GM23338 (cell line): ENCODE data around the gene DNAJB6. TPM values are rescaled to one million over a fixed set of nuclear protein-coding genes. Genes with fewer than 3 reads are reported as not detected.

Experiments used
- ATAC-seq: fragments of 200-7000 bp; cut with Tn5 transposase; 3 replicates; pipeline ENCODE4 v1.9.1; 2020
- DNase-seq: peaks from one replicate; pipeline ENCODE4 v3.0.0-alpha.2; 2015; ENCODE audit warnings: low spot score
- H2AFZ ChIP-seq: fragments of 200-600 bp; sonication (generic); 2 replicates; pipeline ENCODE4 v1.8.0; 2016; ENCODE audit warnings: antibody characterized with exemption, mild to moderate bottlenecking, moderate library complexity
- H3F3A ChIP-seq: fragments of 200-600 bp; sonication (generic); replicated peaks from 2 replicates; pipeline ENCODE4 v1.8.0; 2017; ENCODE audit warnings: antibody characterized with exemption, mixed run types, low read depth
- H3K27ac ChIP-seq: fragments of 200-600 bp; sonication (generic); 2 replicates; pipeline ENCODE4 v1.6.1; 2016; ENCODE audit warnings: low read depth
- H3K27me3 ChIP-seq: fragments of 200-600 bp; sonication (generic); 2 replicates; pipeline ENCODE4 v1.8.0; 2016; ENCODE audit warnings: mild to moderate bottlenecking, mixed run types, moderate library complexity; ENCODE audit not compliant: insufficient read depth
- H3K36me3 ChIP-seq: fragments of 200-600 bp; sonication (generic); 2 replicates; pipeline ENCODE4 v1.8.0; 2016; ENCODE audit warnings: mild to moderate bottlenecking; ENCODE audit not compliant: insufficient read depth
- H3K4me1 ChIP-seq: fragments of 200-600 bp; sonication (generic); 2 replicates; pipeline ENCODE4 v1.8.0; 2016; ENCODE audit warnings: mild to moderate bottlenecking, moderate library complexity; ENCODE audit not compliant: insufficient read depth
- H3K4me2 ChIP-seq: fragments of 200-600 bp; sonication (generic); 2 replicates; pipeline ENCODE4 v1.7.1; 2017; ENCODE audit warnings: mixed run types
- H3K4me3 ChIP-seq: fragments of 200-600 bp; sonication (generic); 2 replicates; pipeline ENCODE4 v1.6.1; 2016; ENCODE audit warnings: mixed run types
- H3K79me2 ChIP-seq: fragments of 200-600 bp; sonication (generic); replicated peaks from 2 replicates; pipeline ENCODE4 v1.8.0; 2017; ENCODE audit warnings: mild to moderate bottlenecking; ENCODE audit not compliant: insufficient read depth
- H3K9me2 ChIP-seq: fragments of 200-600 bp; sonication (generic); 2 replicates; pipeline ENCODE4 v1.8.0; 2017; ENCODE audit not compliant: insufficient read depth
- H4K20me1 ChIP-seq: fragments of 200-600 bp; sonication (generic); replicated peaks from 2 replicates; pipeline ENCODE4 v1.8.0; 2017; ENCODE audit warnings: mild to moderate bottlenecking; ENCODE audit not compliant: insufficient read depth
- H3K27ac Mint-ChIP-seq: 2 replicates; pipeline ENCODE4 v1.8.0; 2020; ENCODE audit warnings: inconsistent platforms, mild to moderate bottlenecking, moderate library complexity, mixed read lengths
- H3K27me3 Mint-ChIP-seq: 3 replicates; pipeline ENCODE4 v1.8.0; 2022; ENCODE audit warnings: low read depth, mild to moderate bottlenecking, moderate library complexity, mixed read lengths, inconsistent platforms; ENCODE audit not compliant: insufficient read depth, poor library complexity
- H3K36me3 Mint-ChIP-seq: 3 replicates; pipeline ENCODE4 v1.8.0; 2021; ENCODE audit warnings: low read depth, mild to moderate bottlenecking, inconsistent platforms, moderate library complexity, mixed read lengths
- H3K4me1 Mint-ChIP-seq: 3 replicates; pipeline ENCODE4 v1.8.0; 2020; ENCODE audit warnings: mild to moderate bottlenecking, inconsistent platforms, mixed read lengths
- H3K4me3 Mint-ChIP-seq: 3 replicates; pipeline ENCODE4 v1.8.0; 2021; ENCODE audit warnings: moderate library complexity, mild to moderate bottlenecking, inconsistent platforms, mixed read lengths
- H3K9me3 Mint-ChIP-seq: 3 replicates; pipeline ENCODE4 v1.8.0; 2020; ENCODE audit warnings: moderate library complexity, mild to moderate bottlenecking, inconsistent platforms, mixed read lengths
- CREB1 ChIP-seq: fragments of 250-450 bp; sonication (Bioruptor Pico); IDR thresholded peaks from 2 replicates; pipeline ENCODE4 v1.5.0; 2020; ENCODE audit warnings: low read depth, mild to moderate bottlenecking, moderate library complexity
- EZH2 ChIP-seq: fragments of 200-600 bp; sonication (generic); IDR thresholded peaks from one replicate; pipeline ENCODE4 v1.8.0; 2017; ENCODE audit warnings: antibody characterized with exemption, mild to moderate bottlenecking, low read depth; ENCODE audit not compliant: unreplicated experiment
- EZH2phosphoT487 ChIP-seq: fragments of 200-600 bp; sonication (generic); IDR thresholded peaks from one replicate; pipeline ENCODE4 v1.8.1; 2018; ENCODE audit warnings: antibody characterized with exemption; ENCODE audit not compliant: unreplicated experiment
- JUNB ChIP-seq: IDR thresholded peaks from one replicate; pipeline ENCODE4 v1.6.1; 2016; ENCODE audit warnings: antibody characterized with exemption; ENCODE audit not compliant: unreplicated experiment
- NANOG ChIP-seq: IDR thresholded peaks from 2 replicates; pipeline ENCODE4 v1.6.1; 2016; ENCODE audit warnings: antibody characterized with exemption, borderline replicate concordance
- POLR2AphosphoS5 ChIP-seq: IDR thresholded peaks from 2 replicates; pipeline ENCODE4 v1.6.1; 2016; ENCODE audit warnings: antibody characterized with exemption, low read depth
- STAT1 ChIP-seq: IDR thresholded peaks from one replicate; pipeline ENCODE4 v1.6.1; 2016; ENCODE audit warnings: antibody characterized with exemption; ENCODE audit not compliant: unreplicated experiment
- ZNF114 ChIP-seq: fragments of 250-450 bp; sonication (Bioruptor Pico); IDR thresholded peaks from 2 replicates; pipeline ENCODE4 v1.5.0; 2020; ENCODE audit warnings: mild to moderate bottlenecking, moderate library complexity
- ZNF331 ChIP-seq: fragments of 250-450 bp; sonication (Bioruptor Pico); IDR thresholded peaks from 2 replicates; pipeline ENCODE4 v1.5.0; 2020; ENCODE audit warnings: low read depth, mild to moderate bottlenecking, moderate library complexity
- polyA plus RNA-seq: library from polyadenylated mRNA; unstranded; fragments of >200 nt; fragmentation: Nextera tagmentation; extraction: Ambion mirVana; gene quantifications from 2 replicates; pipeline ENCODE4 v1.2.1, GENCODE V29; 2016
- total RNA-seq: library from RNA; depleted of rRNA; stranded (reverse); fragments of >200 nt; shearing (Covaris generic); gene quantifications from 2 replicates; pipeline ENCODE4 v1.2.3, GENCODE V29; 2014
- TF ChIP-seq, protein P1 (sequence below): fragments of 250-450 bp; sonication (Bioruptor Pico); IDR thresholded peaks from 2 replicates; pipeline ENCODE4 v1.5.0; 2020; ENCODE audit warnings: mild to moderate bottlenecking, moderate library complexity
- TF ChIP-seq, protein P2 (sequence below): IDR thresholded peaks from one replicate; pipeline ENCODE4 v1.6.1; 2018; ENCODE audit warnings: antibody characterized with exemption; ENCODE audit not compliant: unreplicated experiment
- TF ChIP-seq, protein P3 (sequence below), 2 experiments: fragments of 200-600 bp in 1 of 2; sonication (generic) in 1 of 2; conservative IDR thresholded peaks; 2 replicates each; pipeline versions ENCODE4 v1.5.1 to v1.6.1; 2016 to 2017; ENCODE audit warnings: antibody characterized with exemption in 2 of 2, low read depth in 2 of 2, mild to moderate bottlenecking in 2 of 2, moderate library complexity in 1 of 2
- TF ChIP-seq, protein P4 (sequence below): IDR thresholded peaks from 2 replicates; pipeline ENCODE4 v1.6.1; 2016; ENCODE audit warnings: antibody characterized with exemption

The DNAJB6 gene
- total and polyA plus RNA-seq, 2 experiments from 2014 or later: 308 to 322 TPM

DNA sequence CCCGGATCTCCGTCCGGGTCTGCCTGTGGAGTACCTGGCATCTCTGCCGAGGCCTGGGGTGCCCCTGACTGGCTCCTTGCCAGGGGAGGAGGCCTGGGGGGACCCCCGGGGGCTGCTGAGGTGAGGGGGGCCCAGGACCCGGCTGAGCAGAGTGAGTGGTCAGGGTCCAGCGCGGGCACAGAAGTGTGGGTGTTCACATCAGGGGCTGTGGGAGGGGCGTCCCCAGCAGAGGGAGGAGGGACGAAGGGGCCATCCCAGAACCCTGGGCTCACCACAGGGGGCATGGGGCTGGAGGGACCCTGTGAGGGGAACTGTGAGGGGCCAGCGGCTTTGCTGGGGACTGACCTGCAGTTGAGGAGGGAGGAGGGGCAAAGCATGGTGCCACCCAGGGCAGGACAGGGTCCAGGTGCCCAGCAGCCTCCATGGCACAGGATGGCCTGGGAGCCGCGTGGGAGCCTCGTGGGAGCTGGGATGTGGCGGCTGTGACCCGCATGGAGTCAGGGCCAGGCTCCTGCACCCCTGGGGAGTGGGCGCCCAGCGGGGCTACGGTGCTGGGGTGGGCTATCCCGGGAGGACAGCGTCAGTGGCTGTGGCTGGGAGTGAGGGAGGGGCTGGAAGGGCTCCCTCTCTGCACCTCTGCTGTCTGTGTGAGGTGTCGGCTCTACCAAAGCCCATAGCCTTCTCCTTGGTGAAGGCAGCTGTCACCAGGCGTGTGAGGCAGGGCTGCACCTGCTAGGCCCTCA, 91.2 kb downstream of the DNAJB6 start:
- Histone ChIP-seq H2AFZ (no peak overlapping the region), H3K79me2 (no peaks in the 10 kb centered on the region), H3K36me3 (no peaks in the 10 kb centered on the region), H3K9me2 (no peaks in the 10 kb centered on the region), H3K4me2 (no peak overlapping the region), H3K27ac (no peak overlapping the region), H3K27me3 (no peaks in the 10 kb centered on the region), H3K4me1 (no peaks in the 10 kb centered on the region), H3K4me3 (no peak overlapping the region), H4K20me1 (no peaks in the 10 kb centered on the region), H3F3A (0 out of 2 replicates have a peak, but pooled peaks cover 2% of the 10 kb centered on the region)
- ATAC-seq (no peak), DNase-seq (no peak)
- Mint-ChIP-seq H3K4me3 (no peak overlapping the region), H3K4me1 (peaks cover 4% of the 10 kb centered on the region; the same call in 2 of the 3 replicates), H3K36me3 (peaks cover 3% of the 10 kb centered on the region; the same call in 2 of the 3 replicates), H3K9me3 (peaks cover 3% of the 10 kb centered on the region), H3K27ac (no peak overlapping the region), H3K27me3 (peaks cover 8% of the 10 kb centered on the region)
- TF ChIP-seq, protein P1, sequence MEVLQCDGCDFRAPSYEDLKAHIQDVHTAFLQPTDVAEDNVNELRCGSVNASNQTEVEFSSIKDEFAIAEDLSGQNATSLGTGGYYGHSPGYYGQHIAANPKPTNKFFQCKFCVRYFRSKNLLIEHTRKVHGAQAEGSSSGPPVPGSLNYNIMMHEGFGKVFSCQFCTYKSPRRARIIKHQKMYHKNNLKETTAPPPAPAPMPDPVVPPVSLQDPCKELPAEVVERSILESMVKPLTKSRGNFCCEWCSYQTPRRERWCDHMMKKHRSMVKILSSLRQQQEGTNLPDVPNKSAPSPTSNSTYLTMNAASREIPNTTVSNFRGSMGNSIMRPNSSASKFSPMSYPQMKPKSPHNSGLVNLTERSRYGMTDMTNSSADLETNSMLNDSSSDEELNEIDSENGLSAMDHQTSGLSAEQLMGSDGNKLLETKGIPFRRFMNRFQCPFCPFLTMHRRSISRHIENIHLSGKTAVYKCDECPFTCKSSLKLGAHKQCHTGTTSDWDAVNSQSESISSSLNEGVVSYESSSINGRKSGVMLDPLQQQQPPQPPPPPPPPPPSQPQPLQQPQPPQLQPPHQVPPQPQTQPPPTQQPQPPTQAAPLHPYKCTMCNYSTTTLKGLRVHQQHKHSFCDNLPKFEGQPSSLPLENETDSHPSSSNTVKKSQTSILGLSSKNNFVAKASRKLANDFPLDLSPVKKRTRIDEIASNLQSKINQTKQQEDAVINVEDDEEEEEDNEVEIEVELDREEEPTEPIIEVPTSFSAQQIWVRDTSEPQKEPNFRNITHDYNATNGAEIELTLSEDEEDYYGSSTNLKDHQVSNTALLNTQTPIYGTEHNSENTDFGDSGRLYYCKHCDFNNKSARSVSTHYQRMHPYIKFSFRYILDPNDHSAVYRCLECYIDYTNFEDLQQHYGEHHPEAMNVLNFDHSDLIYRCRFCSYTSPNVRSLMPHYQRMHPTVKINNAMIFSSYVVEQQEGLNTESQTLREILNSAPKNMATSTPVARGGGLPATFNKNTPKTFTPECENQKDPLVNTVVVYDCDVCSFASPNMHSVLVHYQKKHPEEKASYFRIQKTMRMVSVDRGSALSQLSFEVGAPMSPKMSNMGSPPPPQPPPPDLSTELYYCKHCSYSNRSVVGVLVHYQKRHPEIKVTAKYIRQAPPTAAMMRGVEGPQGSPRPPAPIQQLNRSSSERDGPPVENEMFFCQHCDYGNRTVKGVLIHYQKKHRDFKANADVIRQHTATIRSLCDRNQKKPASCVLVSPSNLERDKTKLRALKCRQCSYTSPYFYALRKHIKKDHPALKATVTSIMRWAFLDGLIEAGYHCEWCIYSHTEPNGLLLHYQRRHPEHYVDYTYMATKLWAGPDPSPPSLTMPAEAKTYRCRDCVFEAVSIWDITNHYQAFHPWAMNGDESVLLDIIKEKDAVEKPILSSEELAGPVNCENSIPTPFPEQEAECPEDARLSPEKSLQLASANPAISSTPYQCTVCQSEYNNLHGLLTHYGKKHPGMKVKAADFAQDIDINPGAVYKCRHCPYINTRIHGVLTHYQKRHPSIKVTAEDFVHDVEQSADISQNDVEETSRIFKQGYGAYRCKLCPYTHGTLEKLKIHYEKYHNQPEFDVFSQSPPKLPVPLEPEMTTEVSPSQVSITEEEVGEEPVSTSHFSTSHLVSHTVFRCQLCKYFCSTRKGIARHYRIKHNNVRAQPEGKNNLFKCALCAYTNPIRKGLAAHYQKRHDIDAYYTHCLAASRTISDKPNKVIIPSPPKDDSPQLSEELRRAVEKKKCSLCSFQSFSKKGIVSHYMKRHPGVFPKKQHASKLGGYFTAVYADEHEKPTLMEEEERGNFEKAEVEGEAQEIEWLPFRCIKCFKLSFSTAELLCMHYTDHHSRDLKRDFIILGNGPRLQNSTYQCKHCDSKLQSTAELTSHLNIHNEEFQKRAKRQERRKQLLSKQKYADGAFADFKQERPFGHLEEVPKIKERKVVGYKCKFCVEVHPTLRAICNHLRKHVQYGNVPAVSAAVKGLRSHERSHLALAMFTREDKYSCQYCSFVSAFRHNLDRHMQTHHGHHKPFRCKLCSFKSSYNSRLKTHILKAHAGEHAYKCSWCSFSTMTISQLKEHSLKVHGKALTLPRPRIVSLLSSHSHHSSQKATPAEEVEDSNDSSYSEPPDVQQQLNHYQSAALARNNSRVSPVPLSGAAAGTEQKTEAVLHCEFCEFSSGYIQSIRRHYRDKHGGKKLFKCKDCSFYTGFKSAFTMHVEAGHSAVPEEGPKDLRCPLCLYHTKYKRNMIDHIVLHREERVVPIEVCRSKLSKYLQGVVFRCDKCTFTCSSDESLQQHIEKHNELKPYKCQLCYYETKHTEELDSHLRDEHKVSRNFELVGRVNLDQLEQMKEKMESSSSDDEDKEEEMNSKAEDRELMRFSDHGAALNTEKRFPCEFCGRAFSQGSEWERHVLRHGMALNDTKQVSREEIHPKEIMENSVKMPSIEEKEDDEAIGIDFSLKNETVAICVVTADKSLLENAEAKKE (CRISPR knock-in tag): no peak
- TF ChIP-seq, protein P2, sequence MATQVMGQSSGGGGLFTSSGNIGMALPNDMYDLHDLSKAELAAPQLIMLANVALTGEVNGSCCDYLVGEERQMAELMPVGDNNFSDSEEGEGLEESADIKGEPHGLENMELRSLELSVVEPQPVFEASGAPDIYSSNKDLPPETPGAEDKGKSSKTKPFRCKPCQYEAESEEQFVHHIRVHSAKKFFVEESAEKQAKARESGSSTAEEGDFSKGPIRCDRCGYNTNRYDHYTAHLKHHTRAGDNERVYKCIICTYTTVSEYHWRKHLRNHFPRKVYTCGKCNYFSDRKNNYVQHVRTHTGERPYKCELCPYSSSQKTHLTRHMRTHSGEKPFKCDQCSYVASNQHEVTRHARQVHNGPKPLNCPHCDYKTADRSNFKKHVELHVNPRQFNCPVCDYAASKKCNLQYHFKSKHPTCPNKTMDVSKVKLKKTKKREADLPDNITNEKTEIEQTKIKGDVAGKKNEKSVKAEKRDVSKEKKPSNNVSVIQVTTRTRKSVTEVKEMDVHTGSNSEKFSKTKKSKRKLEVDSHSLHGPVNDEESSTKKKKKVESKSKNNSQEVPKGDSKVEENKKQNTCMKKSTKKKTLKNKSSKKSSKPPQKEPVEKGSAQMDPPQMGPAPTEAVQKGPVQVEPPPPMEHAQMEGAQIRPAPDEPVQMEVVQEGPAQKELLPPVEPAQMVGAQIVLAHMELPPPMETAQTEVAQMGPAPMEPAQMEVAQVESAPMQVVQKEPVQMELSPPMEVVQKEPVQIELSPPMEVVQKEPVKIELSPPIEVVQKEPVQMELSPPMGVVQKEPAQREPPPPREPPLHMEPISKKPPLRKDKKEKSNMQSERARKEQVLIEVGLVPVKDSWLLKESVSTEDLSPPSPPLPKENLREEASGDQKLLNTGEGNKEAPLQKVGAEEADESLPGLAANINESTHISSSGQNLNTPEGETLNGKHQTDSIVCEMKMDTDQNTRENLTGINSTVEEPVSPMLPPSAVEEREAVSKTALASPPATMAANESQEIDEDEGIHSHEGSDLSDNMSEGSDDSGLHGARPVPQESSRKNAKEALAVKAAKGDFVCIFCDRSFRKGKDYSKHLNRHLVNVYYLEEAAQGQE: no peak
- TF ChIP-seq ZNF114 (CRISPR knock-in tag): no peak
- TF ChIP-seq EZH2phosphoT487: no peak
- no peak for TF ChIP-seq EZH2
- no peak for TF ChIP-seq STAT1
- no peak for TF ChIP-seq NANOG
- no peak for TF ChIP-seq JUNB
- TF ChIP-seq CREB1 (CRISPR knock-in tag): no peak
- no peak for TF ChIP-seq POLR2AphosphoS5
- no peak for TF ChIP-seq ZNF331 (CRISPR knock-in tag)
- TF ChIP-seq, protein P3, sequence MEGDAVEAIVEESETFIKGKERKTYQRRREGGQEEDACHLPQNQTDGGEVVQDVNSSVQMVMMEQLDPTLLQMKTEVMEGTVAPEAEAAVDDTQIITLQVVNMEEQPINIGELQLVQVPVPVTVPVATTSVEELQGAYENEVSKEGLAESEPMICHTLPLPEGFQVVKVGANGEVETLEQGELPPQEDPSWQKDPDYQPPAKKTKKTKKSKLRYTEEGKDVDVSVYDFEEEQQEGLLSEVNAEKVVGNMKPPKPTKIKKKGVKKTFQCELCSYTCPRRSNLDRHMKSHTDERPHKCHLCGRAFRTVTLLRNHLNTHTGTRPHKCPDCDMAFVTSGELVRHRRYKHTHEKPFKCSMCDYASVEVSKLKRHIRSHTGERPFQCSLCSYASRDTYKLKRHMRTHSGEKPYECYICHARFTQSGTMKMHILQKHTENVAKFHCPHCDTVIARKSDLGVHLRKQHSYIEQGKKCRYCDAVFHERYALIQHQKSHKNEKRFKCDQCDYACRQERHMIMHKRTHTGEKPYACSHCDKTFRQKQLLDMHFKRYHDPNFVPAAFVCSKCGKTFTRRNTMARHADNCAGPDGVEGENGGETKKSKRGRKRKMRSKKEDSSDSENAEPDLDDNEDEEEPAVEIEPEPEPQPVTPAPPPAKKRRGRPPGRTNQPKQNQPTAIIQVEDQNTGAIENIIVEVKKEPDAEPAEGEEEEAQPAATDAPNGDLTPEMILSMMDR (conservative IDR thresholded peaks at IDR 0.05; ENCODE audit: low read depth in 2 of 2): no peak
- TF ChIP-seq, protein P4, sequence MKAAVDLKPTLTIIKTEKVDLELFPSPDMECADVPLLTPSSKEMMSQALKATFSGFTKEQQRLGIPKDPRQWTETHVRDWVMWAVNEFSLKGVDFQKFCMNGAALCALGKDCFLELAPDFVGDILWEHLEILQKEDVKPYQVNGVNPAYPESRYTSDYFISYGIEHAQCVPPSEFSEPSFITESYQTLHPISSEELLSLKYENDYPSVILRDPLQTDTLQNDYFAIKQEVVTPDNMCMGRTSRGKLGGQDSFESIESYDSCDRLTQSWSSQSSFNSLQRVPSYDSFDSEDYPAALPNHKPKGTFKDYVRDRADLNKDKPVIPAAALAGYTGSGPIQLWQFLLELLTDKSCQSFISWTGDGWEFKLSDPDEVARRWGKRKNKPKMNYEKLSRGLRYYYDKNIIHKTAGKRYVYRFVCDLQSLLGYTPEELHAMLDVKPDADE: no peak
